ENCODE results near the gene ZFP64. TPM values are rescaled to one million over a fixed set of nuclear protein-coding genes. Genes with fewer than 3 reads are reported as not detected.
"Not testable (repeated sequence)": the region's sequence is repeated elsewhere in the genome, so short reads cannot be mapped to it uniquely, and the experiment has no call there.

Gene ZFP64
- total RNA-seq, 2 experiments from 2014 or later, result 9.7 to 10.7 TPM

- POLR2A ChIA-PET, result interaction anchor here (0.5 kb wide), 1 partner anchor 1354 kb away, joined by 3 read pairs; no protein-coding TSS in a partner anchor
- DNase-seq; H3K27me3 Mint-ChIP-seq; H3K36me3 Mint-ChIP-seq (ENCODE audit: low read depth); CTCF ChIA-PET; H3K9me3 Mint-ChIP-seq: not testable (repeated sequence)
- Mint-ChIP-seq H3K4me1 (peaks cover 23% of the 10 kb centered on the region), H3K27ac (peak overlapping the region; percentile 58), H3K4me3 (peak overlapping the region; percentile 72)
Measured at GRCh38 chr20:52192719-52193007, 1.1 kb upstream of the ZFP64 start.

GRCh38 chr20:52191916-52192718, 538 bp upstream of the ZFP64 start:
- CTCF ChIA-PET, result interaction anchor here (0.6 to 2.0 kb wide), 10 partner anchors 11 to 1431 kb away, joined by 3 to 9 read pairs (median 4); no protein-coding TSS in a partner anchor
- Mint-ChIP-seq H3K4me3 (peak overlapping the region; percentile 72), H3K27ac (peak overlapping the region; percentile 58), H3K27me3 (no peaks in the 10 kb centered on the region), H3K9me3 (no peaks in the 10 kb centered on the region), H3K4me1 (peaks cover 23% of the 10 kb centered on the region), H3K36me3 (ENCODE audit: low read depth) (no peaks in the 10 kb centered on the region)
- peak; percentile 57 for DNase-seq
- POLR2A ChIA-PET, result interaction anchor here (0.5 to 0.9 kb wide), 2 partner anchors 218 to 1354 kb away, joined by 3 to 6 read pairs; no protein-coding TSS in a partner anchor

- CTCF ChIA-PET, result interaction anchor here (0.6 to 2.0 kb wide), 8 partner anchors 9 to 1432 kb away, joined by 3 to 9 read pairs (median 4); no protein-coding TSS in a partner anchor
- Mint-ChIP-seq H3K27me3 (no peaks in the 10 kb centered on the region), H3K36me3 (ENCODE audit: low read depth) (peaks cover 9% of the 10 kb centered on the region), H3K9me3 (no peaks in the 10 kb centered on the region), H3K4me3 (peak overlapping the region; percentile 93), H3K4me1 (peaks cover 23% of the 10 kb centered on the region), H3K27ac (peak overlapping the region; percentile 78)
- POLR2A ChIA-PET, result no interaction called here
- DNase-seq, result peak; percentile 50
Measured at GRCh38 chr20:52190437-52191131, 995 bp downstream of the ZFP64 start.

- Mint-ChIP-seq H3K9me3 (no peaks in the 10 kb centered on the region), H3K36me3 (ENCODE audit: low read depth) (peaks cover 19% of the 10 kb centered on the region), H3K4me3 (no peak overlapping the region), H3K27me3 (no peaks in the 10 kb centered on the region), H3K4me1 (peaks cover 15% of the 10 kb centered on the region), H3K27ac (no peak overlapping the region)
- POLR2A ChIA-PET, result no interaction called here
- CTCF ChIA-PET, result interaction anchor here (1.2 kb wide), 1 partner anchor 10 kb away, joined by 5 read pairs; the partner anchor contains the start of gene ZFP64
- DNase-seq, result no peak
Measured at GRCh38 chr20:52181766-52182165, 9.8 kb downstream of the ZFP64 start.

- Mint-ChIP-seq H3K9me3 (no peaks in the 10 kb centered on the region), H3K36me3 (ENCODE audit: low read depth) (peaks cover 12% of the 10 kb centered on the region), H3K4me1 (peaks cover 15% of the 10 kb centered on the region), H3K4me3 (no peak overlapping the region), H3K27ac (no peak overlapping the region), H3K27me3 (no peaks in the 10 kb centered on the region)
- CTCF ChIA-PET, result interaction anchor here (1.0 to 1.1 kb wide), 2 partner anchors 11 to 52 kb away, joined by 3 read pairs; partner anchors contain the start of gene ZFP64
- POLR2A ChIA-PET, result no interaction called here
- DNase-seq, result no peak
Measured at GRCh38 chr20:52180180-52180840, 11.3 kb downstream of the ZFP64 start.

- ChIA-PET CTCF (interaction anchor here (0.6 to 1.1 kb wide), 3 partner anchors 12 to 810 kb away, joined by 3 read pairs; partner anchors contain the start of gene ZFP64), POLR2A (no interaction called here)
- H3K27ac Mint-ChIP-seq, result no peak overlapping the region
- no peaks in the 10 kb centered on the region for H3K9me3 Mint-ChIP-seq
- no peaks in the 10 kb centered on the region for H3K27me3 Mint-ChIP-seq
- no peak overlapping the region for H3K4me3 Mint-ChIP-seq
- H3K4me1 Mint-ChIP-seq, result peaks cover 15% of the 10 kb centered on the region
- peaks cover 12% of the 10 kb centered on the region for H3K36me3 Mint-ChIP-seq (ENCODE audit: low read depth)
- no peak for DNase-seq
Measured at GRCh38 chr20:52179331-52180179, 12.0 kb downstream of the ZFP64 start.

- H3K9me3 Mint-ChIP-seq, result no peaks in the 10 kb centered on the region
- no peak overlapping the region for H3K27ac Mint-ChIP-seq
- DNase-seq, result no peak
- ChIA-PET CTCF (no interaction called here), POLR2A (no interaction called here)
- H3K4me3 Mint-ChIP-seq, result no peak overlapping the region
- peaks cover 15% of the 10 kb centered on the region for H3K4me1 Mint-ChIP-seq
- no peaks in the 10 kb centered on the region for H3K27me3 Mint-ChIP-seq
- H3K36me3 Mint-ChIP-seq (ENCODE audit: low read depth), result peaks cover 7% of the 10 kb centered on the region
Measured at GRCh38 chr20:52178691-52179090, 12.9 kb downstream of the ZFP64 start.

GRCh38 chr20:52175840-52176239, 15.7 kb downstream of the ZFP64 start:
- ChIA-PET POLR2A (no interaction called here), CTCF (no interaction called here)
- H3K36me3 Mint-ChIP-seq (ENCODE audit: low read depth), result peaks cover 8% of the 10 kb centered on the region
- H3K27me3 Mint-ChIP-seq, result no peaks in the 10 kb centered on the region
- H3K9me3 Mint-ChIP-seq, result no peaks in the 10 kb centered on the region
- H3K4me3 Mint-ChIP-seq, result no peak overlapping the region
- DNase-seq, result no peak
- H3K4me1 Mint-ChIP-seq, result peaks cover 23% of the 10 kb centered on the region
- H3K27ac Mint-ChIP-seq, result no peak overlapping the region

- H3K9me3 Mint-ChIP-seq, result no peaks in the 10 kb centered on the region
- H3K27ac Mint-ChIP-seq, result no peak overlapping the region
- ChIA-PET CTCF (interaction anchor here (1.8 kb wide), 1 partner anchor 44 kb away, joined by 7 read pairs; no protein-coding TSS in a partner anchor), POLR2A (no interaction called here)
- peaks cover 12% of the 10 kb centered on the region for H3K4me1 Mint-ChIP-seq
- no peaks in the 10 kb centered on the region for H3K27me3 Mint-ChIP-seq
- H3K4me3 Mint-ChIP-seq, result no peak overlapping the region
- H3K36me3 Mint-ChIP-seq (ENCODE audit: low read depth), result peaks cover 12% of the 10 kb centered on the region
- DNase-seq, result no peak
Measured at GRCh38 chr20:52172392-52173047, 19.1 kb downstream of the ZFP64 start.

- POLR2A ChIA-PET, result no interaction called here
- H3K27me3 Mint-ChIP-seq, result no peaks in the 10 kb centered on the region
- no peak for DNase-seq
- CTCF ChIA-PET, result no interaction called here
- no peak overlapping the region for H3K4me3 Mint-ChIP-seq
- H3K36me3 Mint-ChIP-seq (ENCODE audit: low read depth), result peaks cover 14% of the 10 kb centered on the region
- peaks cover 12% of the 10 kb centered on the region for H3K4me1 Mint-ChIP-seq
- no peaks in the 10 kb centered on the region for H3K9me3 Mint-ChIP-seq
- H3K27ac Mint-ChIP-seq, result no peak overlapping the region
Measured at GRCh38 chr20:52171025-52171424, 20.6 kb downstream of the ZFP64 start.

- Mint-ChIP-seq H3K36me3 (ENCODE audit: low read depth) (peaks cover 27% of the 10 kb centered on the region), H3K4me3 (no peak overlapping the region), H3K9me3 (no peaks in the 10 kb centered on the region), H3K27me3 (no peaks in the 10 kb centered on the region), H3K27ac (no peak overlapping the region), H3K4me1 (peaks cover 12% of the 10 kb centered on the region)
- ChIA-PET POLR2A (no interaction called here), CTCF (no interaction called here)
- no peak for DNase-seq
Measured at GRCh38 chr20:52168116-52168515, 23.5 kb downstream of the ZFP64 start.

- Mint-ChIP-seq H3K4me3 (no peak overlapping the region), H3K27ac (no peak overlapping the region), H3K36me3 (ENCODE audit: low read depth) (peaks cover 27% of the 10 kb centered on the region), H3K9me3 (no peaks in the 10 kb centered on the region), H3K27me3 (no peaks in the 10 kb centered on the region), H3K4me1 (peaks cover 6% of the 10 kb centered on the region)
- ChIA-PET POLR2A (no interaction called here), CTCF (no interaction called here)
- DNase-seq, result no peak
Measured at GRCh38 chr20:52167232-52167840, 24.2 kb downstream of the ZFP64 start.

All from activated CD4-positive, alpha-beta memory T cell treated with anti-CD3 and anti-CD28 coated beads, Interleukin-2, amount 10 ng/mL, durations not matched to agents 7 days and 5 days (primary cell).